ENCODE data around the gene MLPH. TPM values are rescaled to one million over a fixed set of nuclear protein-coding genes. Genes with fewer than 3 reads are reported as not detected.

Gene MLPH
- polyA plus RNA-seq, 1 donor: 3.6 TPM

DNA sequence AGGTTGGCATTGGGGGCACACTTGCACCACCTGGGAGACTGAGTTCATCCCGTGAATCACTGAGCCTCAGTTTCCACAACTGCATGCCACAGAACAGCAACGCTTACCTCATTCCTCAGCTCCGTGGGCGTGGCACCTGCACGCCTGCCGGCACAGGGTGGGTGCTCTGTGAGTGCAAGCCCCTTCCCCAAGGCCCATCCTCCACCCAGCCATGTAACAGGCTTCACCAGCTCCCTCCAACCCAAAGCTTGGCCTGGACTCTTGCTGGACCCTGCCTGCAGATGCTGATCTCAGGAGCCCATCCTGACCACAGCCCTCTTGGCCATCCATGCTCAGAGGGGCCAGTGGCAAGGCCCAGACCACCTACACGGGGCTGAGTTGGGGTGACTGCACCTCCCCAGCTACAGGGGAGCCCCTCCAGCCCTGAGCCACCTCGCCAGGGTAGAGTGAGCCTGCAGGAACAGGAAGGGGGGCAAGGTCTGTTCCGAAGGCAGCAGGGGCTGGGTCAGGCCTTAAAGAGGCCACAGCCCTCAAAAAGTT, 81.1 kb downstream of the MLPH start:
- no peak for DNase-seq

GRCh38 chr2:237569041-237569440, 82.0 kb downstream of the MLPH start:
- no peak for DNase-seq

- DNase-seq: no peak
These were observed 82.8 kb downstream of the MLPH start for GRCh38 chr2:237569896-237570295.

GRCh38 chr2:237570776-237571335, 83.8 kb downstream of the MLPH start:
- DNase-seq: no peak

DNA sequence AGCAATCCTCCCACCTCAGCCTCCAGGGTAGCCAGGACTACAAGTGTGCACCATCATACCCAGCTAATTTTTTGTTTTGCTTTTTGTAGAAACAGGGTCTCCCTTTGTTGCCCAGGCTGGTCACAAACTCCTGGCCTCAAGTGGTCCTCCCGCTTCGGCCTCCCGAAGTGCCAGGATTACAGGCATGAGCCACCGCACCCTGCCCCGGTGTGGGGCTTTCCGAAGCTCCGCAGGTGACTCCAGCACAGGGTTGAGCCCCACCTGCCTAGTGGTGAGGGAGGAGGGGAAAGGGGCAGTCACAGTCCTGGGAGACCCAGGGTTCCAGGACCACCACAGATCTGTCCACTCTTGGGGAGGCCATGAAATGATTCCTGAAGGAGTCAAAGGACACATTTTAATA, 84.5 kb downstream of the MLPH start:
- DNase-seq: no peak

- DNase-seq: peak; percentile 79
These were observed 85.1 kb downstream of the MLPH start for GRCh38 chr2:237572021-237572741.

GRCh38 chr2:237572742-237573101, 85.7 kb downstream of the MLPH start:
- DNase-seq: no peak

DNA sequence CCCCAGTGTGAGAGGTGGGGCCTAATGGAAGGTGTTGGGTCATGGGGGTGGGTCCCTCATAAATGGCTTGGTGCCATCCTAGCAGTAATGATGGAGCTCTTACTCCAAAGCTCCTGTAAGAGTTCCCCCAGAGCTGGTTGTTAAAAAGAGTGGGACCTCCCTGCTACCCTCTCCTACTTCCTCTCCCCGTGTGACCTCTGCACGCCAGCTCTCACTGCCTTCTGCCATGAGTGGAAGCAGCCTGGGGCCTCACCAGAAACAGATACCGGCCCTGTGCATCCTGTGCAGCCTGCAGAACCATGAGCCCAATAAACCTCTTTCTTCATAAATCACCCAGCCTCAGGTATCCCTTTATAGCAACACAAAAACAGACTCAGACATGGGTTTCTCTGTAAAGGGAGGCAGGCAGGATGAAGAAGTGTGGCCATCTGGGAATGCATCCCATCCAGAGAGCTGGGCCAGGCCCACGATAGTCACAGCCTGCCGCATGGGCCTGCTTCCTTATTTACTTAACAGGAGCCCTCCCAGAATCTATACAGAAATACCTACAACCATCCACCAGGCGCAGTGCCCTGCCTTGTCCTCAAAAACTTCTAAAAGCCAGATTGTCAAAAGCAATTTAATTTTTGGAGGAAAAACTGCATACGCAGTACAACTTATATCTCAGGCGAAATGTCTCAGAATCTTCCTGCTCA, 86.8 kb downstream of the MLPH start:
- no peak for DNase-seq

DNA sequence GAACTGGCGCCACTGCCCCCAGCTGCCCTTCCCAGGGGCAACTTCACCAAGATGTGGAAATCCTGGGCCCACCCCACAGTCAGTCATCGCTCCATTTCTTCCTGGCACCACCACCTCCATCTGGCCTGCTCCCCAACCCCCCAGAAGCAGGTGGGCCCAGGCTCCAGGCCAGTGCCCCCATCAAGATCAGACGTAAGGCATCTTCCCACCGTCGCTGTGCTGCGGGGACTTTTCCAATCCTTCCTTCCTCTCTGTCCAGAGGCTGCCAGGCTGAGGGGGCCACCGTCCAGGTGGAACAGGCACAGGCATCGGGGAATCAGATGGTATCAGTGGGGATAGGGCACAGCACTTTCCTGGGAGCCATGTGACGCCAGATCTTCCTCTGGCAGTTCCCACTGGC, 87.4 kb downstream of the MLPH start:
- no peak for DNase-seq

DNA sequence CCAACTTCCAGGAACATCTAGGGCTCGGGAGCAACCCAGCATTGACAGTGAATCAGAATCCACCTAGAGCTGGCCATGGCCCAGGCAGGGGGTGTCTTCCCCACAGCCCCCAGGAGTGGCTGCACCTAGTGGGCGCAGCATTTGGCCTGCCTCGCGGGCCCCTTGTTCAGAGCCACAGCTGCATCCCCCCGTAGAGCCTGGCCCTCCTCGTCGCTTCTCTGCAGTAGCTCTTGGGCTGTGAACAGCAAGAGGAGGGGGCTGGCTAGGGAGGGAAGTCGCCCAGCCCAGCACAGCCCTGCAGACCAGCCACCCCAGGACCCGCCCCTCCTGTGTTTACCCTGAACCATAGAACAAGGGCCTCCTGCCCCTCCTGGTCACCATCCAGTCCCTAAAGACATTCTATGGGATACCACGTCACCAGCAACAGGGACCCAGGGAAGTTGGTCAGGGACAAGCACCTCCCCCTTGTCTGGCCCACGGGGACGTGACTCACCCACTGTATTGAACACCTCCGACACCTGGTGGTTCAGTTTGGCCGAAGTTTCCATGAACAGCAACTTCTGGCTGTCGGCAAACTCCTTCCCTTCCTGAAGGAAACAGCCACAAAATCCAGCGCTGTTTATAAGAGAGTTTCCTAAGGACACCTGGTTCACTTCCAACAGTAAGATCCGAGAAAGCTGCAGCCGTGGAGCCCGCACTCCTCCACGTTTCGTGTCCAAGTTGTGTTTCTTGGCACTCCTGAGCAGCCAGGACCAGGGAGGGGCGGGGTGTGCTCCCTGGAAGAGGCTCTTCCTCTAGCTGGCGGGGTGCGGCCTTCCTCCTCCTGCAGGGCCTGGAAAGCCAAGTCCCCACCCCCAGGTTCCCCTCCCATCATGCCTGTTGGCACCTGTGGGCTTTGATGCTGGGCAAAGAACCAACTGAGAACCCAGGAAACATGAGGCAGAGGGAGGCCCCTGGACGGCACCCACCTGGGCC, 88.1 kb downstream of the MLPH start:
- DNase-seq: no peak

- DNase-seq: no peak
These were observed 89.1 kb downstream of the MLPH start for GRCh38 chr2:237575869-237576862.

DNA sequence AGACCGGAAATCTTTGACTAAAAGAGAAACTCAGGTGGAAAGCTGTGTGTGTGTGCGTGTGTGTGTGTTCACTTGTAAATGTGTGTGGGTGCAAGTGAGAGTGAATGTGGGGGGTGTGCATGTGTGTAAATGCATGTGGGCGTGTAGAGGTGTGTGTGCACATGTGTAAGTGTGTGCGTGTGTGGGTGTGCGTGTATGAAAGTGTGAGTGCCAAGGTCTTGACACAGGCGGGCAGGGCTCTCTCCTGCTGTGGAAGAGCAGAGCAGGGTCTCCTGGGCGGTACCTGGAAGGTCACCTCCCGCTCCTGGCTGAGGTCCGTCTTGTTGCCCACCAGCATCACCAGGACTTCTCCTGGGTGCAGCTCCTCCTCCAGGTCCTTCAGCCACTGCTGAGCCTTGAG, 89.9 kb downstream of the MLPH start:
- no peak for DNase-seq

- no peak for DNase-seq
These were observed 90.4 kb downstream of the MLPH start for GRCh38 chr2:237577458-237577857.

DNA sequence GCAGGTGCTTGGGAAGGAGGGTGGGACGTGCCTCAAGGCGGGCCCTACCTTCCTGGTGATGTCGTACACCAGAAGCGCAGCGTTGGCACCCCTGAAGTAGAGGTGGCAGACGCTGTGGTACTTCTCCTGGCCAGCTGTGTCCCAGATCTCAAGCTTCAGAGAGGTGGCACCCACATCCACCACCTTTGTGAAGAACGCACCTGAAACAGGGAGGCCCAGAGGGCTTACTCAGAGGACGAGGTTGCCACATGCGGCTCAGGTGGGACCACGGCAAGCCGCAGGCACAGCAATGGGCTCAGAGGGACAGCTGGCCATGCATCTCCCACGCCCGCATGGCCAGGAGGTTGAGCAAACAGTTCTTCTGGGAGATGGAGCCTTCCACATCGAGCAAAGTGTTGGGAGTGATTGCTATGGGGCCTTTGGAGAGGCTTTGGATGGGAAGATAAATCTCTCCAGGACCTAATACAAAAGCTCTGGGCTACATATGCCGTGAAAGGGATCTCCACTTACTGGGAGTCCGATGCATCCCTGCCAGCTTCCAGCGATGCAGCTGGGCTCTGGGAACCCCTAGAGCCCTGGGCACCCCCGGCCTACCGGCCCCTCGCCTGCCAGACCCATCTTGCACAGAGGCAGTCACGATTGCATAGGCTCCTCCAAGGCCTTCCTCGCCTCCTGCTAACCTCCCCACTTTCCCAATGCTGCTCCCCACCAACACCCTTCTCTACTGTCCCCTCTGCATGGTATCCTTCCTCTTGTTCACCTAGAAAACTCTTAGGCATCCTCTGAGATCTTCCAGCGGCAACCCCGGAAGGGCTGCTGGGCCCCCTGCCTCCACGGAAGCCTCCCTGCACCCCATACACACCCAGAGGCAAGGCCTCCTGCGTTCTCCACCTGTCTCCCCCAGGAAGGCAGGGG, 91.2 kb downstream of the MLPH start:
- no peak for DNase-seq

- DNase-seq: no peak
These were observed 94.3 kb downstream of the MLPH start for GRCh38 chr2:237581326-237581725.

DNA sequence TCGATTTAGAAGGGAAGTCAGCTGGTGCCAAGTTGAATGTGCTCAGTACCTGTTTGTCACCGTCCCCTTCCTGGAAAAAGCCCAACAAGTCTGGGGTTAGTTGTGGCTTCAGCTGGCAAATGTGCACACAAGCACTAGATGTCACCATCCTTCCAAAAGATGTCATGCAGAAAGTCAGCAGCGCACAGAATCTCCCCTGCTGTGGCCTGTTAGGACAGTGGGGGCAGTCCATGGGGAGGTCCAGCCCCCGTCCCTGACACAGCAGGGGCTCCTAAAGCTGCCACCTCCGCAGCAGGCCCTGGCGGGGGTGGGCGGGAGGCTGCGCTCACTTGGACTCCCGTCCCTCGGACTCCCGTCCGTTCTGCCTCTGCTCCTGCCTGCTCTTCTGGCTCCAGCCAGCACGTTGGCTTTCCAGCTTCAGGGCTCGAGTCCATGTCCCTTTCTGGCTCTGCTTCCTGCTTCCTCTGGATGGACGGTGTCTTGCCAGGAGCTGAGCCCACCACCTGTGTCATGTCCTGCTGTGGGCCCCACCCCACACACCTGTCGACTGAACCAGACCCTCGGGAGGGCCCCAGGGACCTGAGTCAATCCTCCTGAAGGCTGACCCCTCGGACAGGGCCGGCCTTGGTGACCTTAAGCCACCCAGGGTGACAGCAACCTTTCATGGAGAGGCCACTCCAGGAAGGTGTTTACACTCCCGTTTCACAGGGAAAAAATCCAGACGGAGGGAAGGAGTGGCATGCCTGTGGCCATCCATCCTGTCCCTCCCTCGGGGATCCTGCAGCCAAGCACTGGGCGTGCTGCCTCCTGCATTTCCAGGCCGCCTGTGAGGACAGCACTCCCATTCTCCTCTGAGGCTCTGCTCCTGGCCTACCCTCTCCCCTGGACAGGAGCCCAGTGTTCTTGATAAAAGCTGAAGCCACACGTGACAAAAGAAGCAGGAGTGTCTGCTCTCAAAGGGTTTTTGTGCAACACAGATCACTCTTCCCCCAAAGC, 95.0 kb downstream of the MLPH start:
- no peak for DNase-seq

DNA sequence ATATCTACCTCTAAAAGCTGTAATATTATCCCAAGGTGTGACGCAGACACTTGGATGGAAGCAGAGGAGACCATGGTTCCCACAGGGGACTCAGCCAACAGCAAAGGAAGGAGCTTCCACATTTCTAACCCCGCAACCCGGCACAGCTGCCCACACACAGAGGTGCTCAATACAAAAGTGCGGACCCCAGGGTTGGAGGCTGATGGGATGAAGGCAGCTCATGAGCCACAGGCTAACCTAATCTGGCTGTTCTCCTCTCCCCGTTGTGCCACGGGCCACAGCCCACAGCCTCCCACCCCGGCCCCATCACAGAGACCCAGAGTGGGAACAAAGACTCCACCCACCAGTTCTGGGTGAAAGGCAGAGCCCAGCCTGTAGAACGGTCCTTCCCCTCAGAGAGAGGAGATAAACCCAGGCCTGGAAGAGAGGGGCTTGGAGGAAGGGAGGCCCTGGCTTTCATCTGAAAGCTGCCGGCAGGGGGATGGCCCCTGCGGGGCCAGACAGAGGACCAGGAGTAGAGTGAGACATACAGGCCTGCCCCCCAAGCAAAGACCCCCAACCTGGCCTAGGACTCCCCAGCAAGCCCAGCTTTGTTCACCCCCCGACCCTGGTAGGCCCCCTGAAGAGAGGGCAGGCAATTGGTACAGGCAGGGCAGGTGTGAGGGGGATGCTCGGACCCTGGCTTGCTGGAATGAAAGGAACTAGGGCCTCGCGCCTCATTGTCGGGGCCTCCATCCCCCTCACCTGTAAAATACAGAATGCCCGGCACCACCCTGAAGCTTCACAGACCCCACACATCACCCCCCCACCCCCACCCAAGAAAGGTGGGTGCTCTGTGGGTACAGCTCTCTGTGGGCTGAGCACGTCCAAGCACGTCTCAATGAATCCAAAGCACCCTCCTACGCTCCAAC, 96.6 kb downstream of the MLPH start:
- no peak for DNase-seq
